ENCODE data around the gene PVALB. TPM values are rescaled to one million over a fixed set of nuclear protein-coding genes. Genes with fewer than 3 reads are reported as not detected.

The PVALB gene
- total and polyA plus RNA-seq, 9 donors = 2.9 to 22.2 (median 11.2) TPM

DNA sequence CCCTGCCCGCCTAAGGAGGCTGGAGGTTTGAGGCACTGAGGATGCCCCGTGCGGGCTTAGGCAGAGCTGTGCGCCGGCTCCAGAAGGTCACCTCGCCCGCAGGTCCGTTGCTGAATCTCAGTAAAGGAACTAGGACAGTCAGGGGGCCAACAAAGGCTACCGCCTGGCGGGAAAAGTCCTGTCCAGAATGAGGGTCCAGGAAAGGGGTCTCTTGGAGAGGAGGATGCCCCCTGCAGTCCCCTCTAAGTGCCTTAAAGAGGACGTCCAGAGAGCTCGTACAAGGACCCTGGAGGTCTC lies 548 bp downstream of the PVALB start:
- Histone ChIP-seq H3K4me3 (ENCODE audit: low read length) (no peak overlapping the region), H3K27ac (ENCODE audit: low read length) (no peak overlapping the region), H3K9me3 (replicated peaks; ENCODE audit: control insufficient read depth, low read depth, low read length) (no peaks in the 10 kb centered on the region), H3K36me3 (ENCODE audit: control insufficient read depth, insufficient read depth, low read length) (no peaks in the 10 kb centered on the region), H3K27me3 (ENCODE audit: control insufficient read depth, insufficient read depth, low read length) (peaks cover 72% of the 10 kb centered on the region), H3K4me1 (ENCODE audit: control insufficient read depth, insufficient read depth, low read length) (peaks cover 18% of the 10 kb centered on the region)
- DNase-seq = no peak
- WGBS (ENCODE audit: insufficient coverage) = 4% methylated on average over 11 of the region's 12 CpGs

DNA sequence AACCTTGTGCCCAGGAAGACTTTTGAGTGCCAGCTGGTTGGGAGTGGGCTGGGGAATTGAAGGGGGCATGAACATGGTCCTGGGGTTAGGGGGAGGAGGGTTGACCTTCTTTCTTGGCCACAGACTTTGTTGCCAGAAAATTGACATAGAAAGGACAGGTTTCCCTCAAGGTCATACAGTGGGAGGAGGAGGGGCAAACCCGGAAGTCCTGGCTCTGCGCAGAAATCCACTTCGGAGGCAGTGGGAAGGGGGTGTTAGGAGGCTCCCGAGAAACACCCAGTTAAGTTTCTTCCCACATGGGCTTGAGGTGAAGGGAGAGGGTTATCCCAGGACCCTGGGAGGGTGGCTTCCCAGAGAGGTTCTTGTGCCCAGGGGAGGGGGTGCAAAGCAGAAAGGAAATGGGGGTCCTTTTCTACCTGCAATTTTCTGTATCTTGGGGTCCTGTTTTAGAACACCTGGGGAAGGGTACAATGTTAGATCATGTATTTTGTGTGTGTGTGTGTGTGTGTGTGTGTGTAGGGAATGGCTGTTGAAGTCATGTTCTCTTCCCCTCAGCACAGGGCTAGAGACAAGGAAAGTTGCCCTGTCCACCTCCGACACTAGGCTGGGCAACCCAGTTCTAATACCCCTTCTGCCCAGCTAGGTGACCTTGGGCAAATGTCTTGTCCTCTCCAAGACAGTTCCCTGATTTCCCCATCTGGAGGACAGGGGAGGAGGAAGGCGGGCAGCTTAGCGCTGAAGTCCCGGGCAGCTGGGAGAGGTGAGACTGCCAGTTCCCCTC lies 1.1 kb downstream of the PVALB start:
- H3K27ac ChIP-seq (ENCODE audit: low read length) = no peak overlapping the region
- H3K27me3 ChIP-seq (ENCODE audit: control insufficient read depth, insufficient read depth, low read length) = peaks cover 69% of the 10 kb centered on the region
- no peaks in the 10 kb centered on the region for H3K9me3 ChIP-seq (replicated peaks; ENCODE audit: control insufficient read depth, low read depth, low read length)
- H3K4me1 ChIP-seq (ENCODE audit: control insufficient read depth, insufficient read depth, low read length) = peaks cover 18% of the 10 kb centered on the region
- no peak for DNase-seq
- H3K36me3 ChIP-seq (ENCODE audit: control insufficient read depth, insufficient read depth, low read length) = no peaks in the 10 kb centered on the region
- no peak overlapping the region for H3K4me3 ChIP-seq (ENCODE audit: low read length)
- WGBS (ENCODE audit: insufficient coverage) = 15% methylated on average over 3 of the region's 8 CpGs

DNA sequence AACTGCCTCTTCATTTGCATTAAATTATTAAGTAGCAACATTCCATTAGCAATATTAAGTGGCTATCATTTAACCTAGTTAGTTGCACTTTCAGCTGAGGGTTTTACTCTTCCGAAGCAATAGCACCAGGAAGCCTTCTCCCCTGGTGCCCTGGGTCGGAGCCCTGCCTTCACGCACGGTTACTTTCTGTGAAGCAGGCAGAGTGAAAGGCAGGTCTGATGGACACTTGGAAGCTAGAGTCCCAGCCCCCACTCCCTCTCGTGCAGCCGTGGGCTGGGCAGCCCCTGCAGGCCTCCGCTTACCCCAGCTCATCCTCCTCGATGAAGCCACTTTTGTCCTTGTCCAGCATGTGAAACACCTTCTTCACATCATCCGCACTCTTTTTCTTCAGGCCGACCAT lies 2.0 kb downstream of the PVALB start:
- Histone ChIP-seq H3K36me3 (ENCODE audit: control insufficient read depth, insufficient read depth, low read length) (no peaks in the 10 kb centered on the region), H3K9me3 (replicated peaks; ENCODE audit: control insufficient read depth, low read depth, low read length) (no peaks in the 10 kb centered on the region), H3K4me3 (ENCODE audit: low read length) (no peak overlapping the region), H3K4me1 (ENCODE audit: control insufficient read depth, insufficient read depth, low read length) (peaks cover 18% of the 10 kb centered on the region), H3K27me3 (ENCODE audit: control insufficient read depth, insufficient read depth, low read length) (peaks cover 65% of the 10 kb centered on the region), H3K27ac (ENCODE audit: low read length) (no peak overlapping the region)
- DNase-seq = no peak
- WGBS (ENCODE audit: insufficient coverage) = 64% methylated on average over 5 of the region's 10 CpGs

DNA sequence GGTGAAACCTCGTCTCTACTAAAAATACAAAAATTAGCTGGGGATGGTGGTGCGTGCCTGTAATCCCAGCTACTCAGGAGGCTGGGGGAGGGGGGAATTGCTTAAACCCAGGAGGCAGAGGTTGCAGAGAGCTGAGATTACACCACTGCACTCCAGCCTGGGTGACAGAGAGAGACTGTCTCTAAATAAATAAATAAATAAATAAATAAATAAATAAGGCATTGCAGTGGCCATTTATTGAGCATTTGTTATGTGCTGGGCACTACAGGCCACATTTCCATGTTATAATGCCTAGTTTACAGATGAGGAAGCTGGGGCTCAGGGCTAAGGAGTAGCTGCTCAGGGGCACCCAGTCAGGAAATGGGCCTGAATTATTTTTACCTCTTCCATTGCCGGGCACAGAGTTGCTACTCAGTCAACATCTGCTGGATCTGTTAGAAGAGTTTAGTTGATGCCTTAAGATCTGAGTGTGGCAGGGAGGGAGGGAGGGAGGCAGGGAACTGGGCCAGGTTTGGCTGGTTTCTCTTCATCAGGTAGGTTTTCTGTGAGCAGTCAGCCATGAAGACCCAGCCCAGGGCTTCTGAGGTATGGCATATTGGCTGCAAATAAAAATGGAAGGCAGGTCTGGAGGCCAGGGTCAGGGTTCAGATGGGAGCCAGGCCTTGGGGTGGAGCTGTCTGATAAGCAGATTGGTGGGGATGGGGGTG lies 5.6 kb downstream of the PVALB start:
- WGBS (ENCODE audit: insufficient coverage) = no CpG with 5 or more reads among the region's 3 CpGs
- Histone ChIP-seq H3K9me3 (replicated peaks; ENCODE audit: control insufficient read depth, low read depth, low read length) (no peaks in the 10 kb centered on the region), H3K27ac (ENCODE audit: low read length) (no peak overlapping the region), H3K4me3 (ENCODE audit: low read length) (no peak overlapping the region), H3K27me3 (ENCODE audit: control insufficient read depth, insufficient read depth, low read length) (peaks cover 42% of the 10 kb centered on the region), H3K4me1 (ENCODE audit: control insufficient read depth, insufficient read depth, low read length) (peaks cover 8% of the 10 kb centered on the region), H3K36me3 (ENCODE audit: control insufficient read depth, insufficient read depth, low read length) (no peaks in the 10 kb centered on the region)
- no peak for DNase-seq

DNA sequence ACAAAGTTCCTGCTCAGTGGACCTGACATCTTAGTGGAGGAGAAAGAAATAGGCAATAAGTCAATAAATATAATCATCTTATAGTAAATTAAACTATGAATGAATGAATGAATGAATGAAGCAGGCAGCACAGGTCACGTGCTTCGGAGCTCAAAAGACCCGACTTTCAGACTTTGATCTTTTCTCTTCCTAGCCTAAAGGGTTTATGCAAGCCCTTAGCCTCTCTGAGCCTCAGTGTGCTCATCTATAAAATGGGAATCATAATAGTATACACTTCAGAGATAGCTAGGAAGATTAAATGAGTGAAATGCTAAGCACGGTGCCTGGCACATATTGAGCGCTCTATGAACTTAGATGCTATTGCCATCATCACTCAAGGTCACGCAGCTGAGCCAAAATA lies 7.5 kb downstream of the PVALB start:
- 96% methylated on average over 3 of the region's 6 CpGs for WGBS (ENCODE audit: insufficient coverage)
- H3K9me3 ChIP-seq (replicated peaks; ENCODE audit: control insufficient read depth, low read depth, low read length) = no peaks in the 10 kb centered on the region
- H3K27me3 ChIP-seq (ENCODE audit: control insufficient read depth, insufficient read depth, low read length) = peaks cover 40% of the 10 kb centered on the region
- H3K36me3 ChIP-seq (ENCODE audit: control insufficient read depth, insufficient read depth, low read length) = no peaks in the 10 kb centered on the region
- DNase-seq = no peak
- H3K4me3 ChIP-seq (ENCODE audit: low read length) = no peak overlapping the region
- H3K27ac ChIP-seq (ENCODE audit: low read length) = no peak overlapping the region
- peaks cover 6% of the 10 kb centered on the region for H3K4me1 ChIP-seq (ENCODE audit: control insufficient read depth, insufficient read depth, low read length)

DNA sequence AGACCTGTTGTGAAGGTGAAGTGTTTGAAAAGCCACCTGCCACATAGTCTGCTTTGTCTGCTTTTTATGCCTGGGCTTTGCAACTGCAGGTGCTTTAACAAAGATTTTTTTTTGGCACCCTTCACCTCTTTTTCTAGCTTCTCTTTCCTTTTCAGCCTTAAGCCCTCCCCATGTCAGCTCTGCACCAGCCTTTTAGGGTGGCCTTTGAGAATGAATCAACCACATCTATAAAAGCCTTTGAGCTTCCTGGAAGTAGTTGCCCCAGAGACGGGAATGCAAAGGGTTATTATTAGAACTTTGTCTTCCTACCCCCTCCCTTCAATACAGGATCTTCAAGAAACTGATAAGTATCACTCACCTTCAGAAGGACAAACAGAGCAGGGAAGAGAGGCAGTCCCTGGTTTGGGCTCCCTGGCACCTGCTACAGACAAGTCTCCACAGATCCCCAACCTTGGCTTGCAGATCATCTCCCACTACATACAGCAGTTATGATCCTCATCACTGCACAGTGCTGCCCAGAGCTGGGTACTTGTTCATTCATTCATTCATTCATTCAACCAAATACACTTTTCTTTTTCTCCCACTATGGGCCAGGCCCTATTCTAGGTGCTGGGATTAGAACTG lies 8.0 kb downstream of the PVALB start:
- WGBS (ENCODE audit: insufficient coverage) = no CpG with 5 or more reads among the region's 1 CpG
- Histone ChIP-seq H3K27ac (ENCODE audit: low read length) (no peak overlapping the region), H3K36me3 (ENCODE audit: control insufficient read depth, insufficient read depth, low read length) (no peaks in the 10 kb centered on the region), H3K4me3 (ENCODE audit: low read length) (no peak overlapping the region), H3K27me3 (ENCODE audit: control insufficient read depth, insufficient read depth, low read length) (peaks cover 40% of the 10 kb centered on the region), H3K9me3 (replicated peaks; ENCODE audit: control insufficient read depth, low read depth, low read length) (no peaks in the 10 kb centered on the region), H3K4me1 (ENCODE audit: control insufficient read depth, insufficient read depth, low read length) (peaks cover 6% of the 10 kb centered on the region)
- no peak for DNase-seq

DNA sequence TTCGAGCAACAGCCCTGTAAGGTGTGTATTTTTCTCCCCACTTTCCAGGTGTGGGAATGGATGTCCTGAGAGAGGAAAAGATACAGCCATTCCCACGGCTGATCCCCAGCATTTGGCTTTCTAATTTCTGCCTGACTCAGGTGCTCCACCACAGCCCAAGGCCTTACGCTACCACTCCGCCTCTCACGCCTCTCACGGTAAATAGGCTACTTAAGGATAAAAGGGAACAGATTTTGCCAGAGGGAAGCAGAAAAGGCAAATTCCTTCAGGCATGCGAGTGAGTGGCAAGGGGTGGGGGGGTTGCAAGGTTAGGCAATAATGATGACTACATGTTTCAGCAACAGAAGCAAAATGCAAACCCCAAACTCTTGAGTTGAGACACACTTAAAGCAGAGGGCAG lies 9.2 kb downstream of the PVALB start:
- Histone ChIP-seq H3K27ac (ENCODE audit: low read length) (no peak overlapping the region), H3K4me1 (ENCODE audit: control insufficient read depth, insufficient read depth, low read length) (peaks cover 6% of the 10 kb centered on the region), H3K27me3 (ENCODE audit: control insufficient read depth, insufficient read depth, low read length) (peaks cover 34% of the 10 kb centered on the region), H3K9me3 (replicated peaks; ENCODE audit: control insufficient read depth, low read depth, low read length) (no peaks in the 10 kb centered on the region), H3K36me3 (ENCODE audit: control insufficient read depth, insufficient read depth, low read length) (no peaks in the 10 kb centered on the region), H3K4me3 (ENCODE audit: low read length) (no peak overlapping the region)
- DNase-seq = no peak
- WGBS (ENCODE audit: insufficient coverage) = 81% methylated on average over 5 of the region's 7 CpGs

DNA sequence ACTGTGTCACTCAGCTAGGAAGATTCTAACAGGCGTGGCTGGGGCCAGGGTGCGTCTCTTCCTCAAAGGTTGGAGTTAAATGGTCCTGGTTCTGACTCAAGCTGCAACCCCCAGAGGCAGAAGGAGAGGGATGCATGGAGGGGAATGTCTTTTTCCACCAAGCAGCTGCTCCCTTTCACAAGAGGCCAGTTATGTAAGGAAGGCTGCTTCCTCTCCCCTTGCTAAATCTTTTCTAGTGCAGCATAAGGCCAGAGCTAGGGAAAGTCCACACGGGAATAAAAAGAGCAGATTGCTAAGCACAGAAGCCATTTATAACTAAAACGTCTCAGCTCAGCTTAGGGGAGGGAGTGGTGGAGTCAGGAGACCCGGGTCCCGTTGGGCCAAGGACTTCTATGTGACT lies 10.0 kb downstream of the PVALB start:
- peaks cover 34% of the 10 kb centered on the region for H3K27me3 ChIP-seq (ENCODE audit: control insufficient read depth, insufficient read depth, low read length)
- no peak overlapping the region for H3K4me3 ChIP-seq (ENCODE audit: low read length)
- H3K4me1 ChIP-seq (ENCODE audit: control insufficient read depth, insufficient read depth, low read length) = peaks cover 6% of the 10 kb centered on the region
- no peaks in the 10 kb centered on the region for H3K9me3 ChIP-seq (replicated peaks; ENCODE audit: control insufficient read depth, low read depth, low read length)
- no peaks in the 10 kb centered on the region for H3K36me3 ChIP-seq (ENCODE audit: control insufficient read depth, insufficient read depth, low read length)
- DNase-seq = peak; percentile 41
- WGBS (ENCODE audit: insufficient coverage) = 44% methylated on average over 4 of the region's 6 CpGs
- H3K27ac ChIP-seq (ENCODE audit: low read length) = no peak overlapping the region

DNA sequence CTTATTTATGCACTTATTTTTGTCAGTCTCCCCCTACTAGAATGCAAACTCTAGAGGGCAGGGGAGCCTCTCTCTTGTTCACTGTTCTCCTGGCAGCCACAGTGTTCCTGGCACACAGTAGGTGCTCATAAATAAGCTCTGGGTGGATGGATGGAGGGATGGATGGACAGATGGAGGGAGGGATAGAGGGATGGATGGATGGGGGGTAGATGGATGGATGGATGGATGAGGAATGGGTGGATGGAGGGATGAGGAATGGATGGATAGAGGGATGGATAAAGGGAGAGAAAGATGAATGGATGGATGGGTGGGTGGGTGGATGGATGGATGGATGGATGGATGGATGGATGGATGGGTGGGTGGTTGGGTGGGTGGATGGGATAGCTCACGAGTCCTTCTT lies 13.5 kb downstream of the PVALB start:
- Histone ChIP-seq H3K27ac (ENCODE audit: low read length) (no peak overlapping the region), H3K27me3 (ENCODE audit: control insufficient read depth, insufficient read depth, low read length) (peaks cover 32% of the 10 kb centered on the region), H3K36me3 (ENCODE audit: control insufficient read depth, insufficient read depth, low read length) (no peaks in the 10 kb centered on the region), H3K4me1 (ENCODE audit: control insufficient read depth, insufficient read depth, low read length) (peaks cover 6% of the 10 kb centered on the region), H3K9me3 (replicated peaks; ENCODE audit: control insufficient read depth, low read depth, low read length) (no peaks in the 10 kb centered on the region), H3K4me3 (ENCODE audit: low read length) (no peak overlapping the region)
- no peak for DNase-seq
- no CpG with 5 or more reads among the region's 1 CpG for WGBS (ENCODE audit: insufficient coverage)

DNA sequence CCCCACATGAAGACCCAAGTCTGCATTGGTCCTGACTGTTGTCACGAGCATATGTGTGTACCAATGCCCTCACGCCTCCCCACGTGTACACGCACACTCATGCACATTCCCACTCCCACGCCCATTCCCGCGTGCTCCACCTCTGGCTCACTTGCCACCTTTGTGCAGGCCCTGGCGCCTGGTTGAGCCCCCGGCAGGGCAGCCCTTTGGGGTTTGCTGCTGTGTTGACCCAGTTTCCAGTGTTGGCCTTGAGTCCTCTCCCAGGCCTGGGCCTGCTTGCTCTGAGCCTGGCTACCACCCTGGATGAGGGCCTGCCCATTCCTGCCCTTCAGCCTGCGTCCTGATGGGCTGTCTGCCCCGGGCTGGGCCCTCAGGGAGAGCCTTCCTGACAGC lies 18.2 kb downstream of the PVALB start:
- WGBS (ENCODE audit: insufficient coverage) = 69% methylated on average over 10 of the region's 11 CpGs

More for the DNA sequence above, 18.2 kb downstream of the PVALB start:
- no peak for DNase-seq
- peaks cover 12% of the 10 kb centered on the region for H3K27me3 ChIP-seq (ENCODE audit: control insufficient read depth, insufficient read depth, low read length)
- H3K4me1 ChIP-seq (ENCODE audit: control insufficient read depth, insufficient read depth, low read length) = peaks cover 8% of the 10 kb centered on the region
- no peaks in the 10 kb centered on the region for H3K36me3 ChIP-seq (ENCODE audit: control insufficient read depth, insufficient read depth, low read length)
- no peak overlapping the region for H3K4me3 ChIP-seq (ENCODE audit: low read length)
- H3K27ac ChIP-seq (ENCODE audit: low read length) = no peak overlapping the region
- H3K9me3 ChIP-seq (replicated peaks; ENCODE audit: control insufficient read depth, low read depth, low read length) = no peaks in the 10 kb centered on the region
